RWPE1 (cell line): Measurements from ENCODE around the gene NCAM1.

Source experiments
- CTCF ChIA-PET: fragments of 350-600 bp; sonication (Branson Sonifier 250); formaldehyde crosslinking; extraction: SDS; loops from one replicate; lab custom pipeline; 2021; lab: Yijun Ruan, JAX
- POLR2A ChIA-PET: fragments of 400-600 bp; formaldehyde crosslinking; extraction: SDS; loops from one replicate; lab custom pipeline; 2020; ENCODE audit warnings: antibody characterized with exemption; ENCODE audit not compliant: low non-redundant PET; lab: Yijun Ruan, JAX
- DNase-seq: peaks from one replicate; pipeline ENCODE4 v3.0.0; 2012; ENCODE audit warnings: low spot score
- H3K27ac ChIP-seq: fragments of 450-650 bp; 2 replicates; pipeline ENCODE4 v1.5.1; 2017
- TF ChIP-seq, protein P1 (sequence below): fragments of 450-650 bp; conservative IDR thresholded peaks from 2 replicates; pipeline ENCODE4 v1.5.1; 2017; ENCODE audit warnings: low read depth, mild to moderate bottlenecking

Gene NCAM1

DNA sequence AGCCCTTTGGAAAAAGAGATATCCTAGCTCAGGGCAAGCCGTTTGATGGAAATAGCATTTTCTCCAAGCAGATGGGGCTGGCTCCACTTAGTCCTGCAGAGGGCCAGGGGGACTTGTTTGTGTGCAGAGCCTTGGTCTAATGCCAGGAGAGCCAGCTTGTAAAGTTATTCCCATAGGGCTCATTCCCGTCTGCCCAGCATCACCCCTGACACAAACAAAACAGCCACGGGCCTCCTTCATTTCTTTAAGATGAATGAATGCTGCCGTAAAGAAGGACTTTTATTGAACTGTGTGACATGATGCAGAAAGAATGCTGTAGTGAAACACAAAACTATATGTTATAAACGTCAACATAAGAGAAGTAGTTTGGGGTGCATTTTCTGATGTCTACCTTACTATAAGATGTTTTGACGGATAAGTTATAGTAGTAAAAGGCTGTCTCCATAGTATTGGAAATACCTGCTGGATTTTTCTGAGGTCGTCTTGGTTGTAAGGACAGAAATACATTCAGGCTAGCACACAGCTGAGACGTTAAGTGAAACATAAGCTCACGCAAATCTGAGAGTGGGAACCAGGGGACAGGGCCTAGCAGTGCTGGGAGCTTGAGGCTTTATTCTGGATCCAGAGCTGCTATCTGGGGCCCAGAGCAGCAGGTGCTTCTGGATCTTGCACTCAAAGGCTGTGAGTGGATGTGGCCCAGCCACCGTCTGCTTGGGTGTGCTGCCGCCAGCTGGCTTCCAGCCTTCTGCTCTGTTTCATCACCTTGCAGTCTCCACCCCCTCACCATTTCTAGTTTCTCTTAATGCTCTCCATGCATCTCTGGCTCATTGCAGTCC lies 53.3 kb downstream of the NCAM1 start:
- CTCF ChIA-PET: no interaction called here
- DNase-seq: no peak
- peak overlapping the region; percentile 6; the same call in 1 of the 2 replicates for H3K27ac ChIP-seq
- TF ChIP-seq, protein P1, sequence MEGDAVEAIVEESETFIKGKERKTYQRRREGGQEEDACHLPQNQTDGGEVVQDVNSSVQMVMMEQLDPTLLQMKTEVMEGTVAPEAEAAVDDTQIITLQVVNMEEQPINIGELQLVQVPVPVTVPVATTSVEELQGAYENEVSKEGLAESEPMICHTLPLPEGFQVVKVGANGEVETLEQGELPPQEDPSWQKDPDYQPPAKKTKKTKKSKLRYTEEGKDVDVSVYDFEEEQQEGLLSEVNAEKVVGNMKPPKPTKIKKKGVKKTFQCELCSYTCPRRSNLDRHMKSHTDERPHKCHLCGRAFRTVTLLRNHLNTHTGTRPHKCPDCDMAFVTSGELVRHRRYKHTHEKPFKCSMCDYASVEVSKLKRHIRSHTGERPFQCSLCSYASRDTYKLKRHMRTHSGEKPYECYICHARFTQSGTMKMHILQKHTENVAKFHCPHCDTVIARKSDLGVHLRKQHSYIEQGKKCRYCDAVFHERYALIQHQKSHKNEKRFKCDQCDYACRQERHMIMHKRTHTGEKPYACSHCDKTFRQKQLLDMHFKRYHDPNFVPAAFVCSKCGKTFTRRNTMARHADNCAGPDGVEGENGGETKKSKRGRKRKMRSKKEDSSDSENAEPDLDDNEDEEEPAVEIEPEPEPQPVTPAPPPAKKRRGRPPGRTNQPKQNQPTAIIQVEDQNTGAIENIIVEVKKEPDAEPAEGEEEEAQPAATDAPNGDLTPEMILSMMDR: no peak
- POLR2A ChIA-PET: no interaction called here

DNA sequence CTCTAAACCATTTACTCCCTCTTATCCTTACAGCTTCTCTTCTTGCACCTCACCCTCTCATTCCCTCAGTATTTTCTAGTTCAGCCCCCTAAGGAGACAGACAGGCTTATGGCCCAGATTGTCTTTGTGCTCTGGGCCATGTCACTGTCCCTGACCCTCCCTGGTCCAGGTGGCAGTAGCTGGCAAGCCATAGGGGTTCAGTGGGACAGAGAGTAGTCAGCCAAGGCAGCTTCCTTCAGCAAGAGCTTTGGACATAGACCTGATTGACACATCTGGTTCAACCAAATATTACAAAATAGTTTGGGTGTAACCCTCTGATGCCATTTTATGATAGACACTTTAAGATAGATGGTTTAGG lies 53.9 kb downstream of the NCAM1 start:
- no peak for DNase-seq
- ChIA-PET CTCF (interaction anchor here (0.7 kb wide), 1 partner anchor 9 kb away, joined by 3 read pairs; no protein-coding TSS in a partner anchor), POLR2A (no interaction called here)
- TF ChIP-seq, protein P1: no peak
- peak overlapping the region; percentile 6; the same call in 1 of the 2 replicates for H3K27ac ChIP-seq

DNA sequence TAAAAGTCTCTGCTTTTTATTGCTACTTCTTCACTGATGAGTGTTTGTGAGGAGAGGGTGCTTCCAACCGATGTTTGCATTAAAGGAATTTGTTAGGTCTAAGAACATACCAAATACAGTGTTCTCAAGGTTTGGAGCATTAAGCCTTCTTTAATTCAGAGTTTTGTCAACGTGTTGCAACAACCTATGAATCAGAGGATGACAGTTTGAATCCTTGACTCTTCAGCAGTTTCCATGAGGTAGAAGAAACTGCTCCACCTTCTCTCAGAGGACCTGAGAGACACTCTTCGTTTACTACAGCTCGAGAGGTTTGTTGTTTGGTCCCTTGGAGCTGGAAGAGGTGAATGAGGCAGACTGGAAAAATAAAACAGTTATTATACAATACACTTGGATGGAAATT lies 55.7 kb downstream of the NCAM1 start:
- ChIA-PET CTCF (no interaction called here), POLR2A (no interaction called here)
- TF ChIP-seq, protein P1: no peak
- DNase-seq: no peak
- no peak overlapping the region for H3K27ac ChIP-seq

DNA sequence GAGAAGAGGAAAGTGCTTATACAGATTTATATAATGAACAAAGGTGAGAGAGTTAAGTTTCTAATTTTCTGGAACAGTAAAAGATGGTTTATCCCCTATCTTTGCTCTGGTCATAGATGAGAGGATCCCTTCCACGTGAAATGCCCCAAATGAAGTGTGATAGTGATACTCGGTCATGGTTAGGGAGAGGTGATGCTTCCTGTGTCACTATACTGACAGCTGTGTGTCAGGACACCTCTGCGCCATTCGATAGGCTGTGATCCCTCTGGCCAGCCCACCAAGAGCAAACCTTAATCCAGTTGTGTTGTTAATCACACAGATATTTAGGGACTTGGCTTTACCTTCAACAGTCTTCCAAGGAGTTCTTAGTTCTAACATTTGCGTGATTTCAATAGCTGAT lies 57.7 kb downstream of the NCAM1 start:
- CTCF ChIA-PET: no interaction called here

DNA sequence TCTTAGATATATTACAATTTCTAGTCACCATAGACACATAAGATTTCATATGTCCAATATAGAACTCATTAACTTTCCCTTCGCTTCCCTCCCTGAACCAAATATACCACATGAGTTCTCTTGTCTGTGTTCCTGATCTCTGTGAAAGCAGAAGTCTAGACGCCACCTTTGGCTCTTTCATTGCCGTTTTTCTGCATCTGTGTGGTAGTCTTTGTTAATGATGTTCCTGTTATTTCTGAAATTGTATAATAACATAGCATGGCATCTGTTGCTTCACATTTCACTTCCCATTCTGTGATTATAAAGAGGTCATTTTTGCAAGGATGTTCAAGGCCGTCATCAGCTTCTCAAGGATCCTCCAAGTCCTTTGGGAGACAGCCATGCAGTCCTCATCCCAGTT lies 58.5 kb downstream of the NCAM1 start:
- H3K27ac ChIP-seq: no peak overlapping the region
- TF ChIP-seq, protein P1: no peak
- DNase-seq: no peak
- ChIA-PET POLR2A (no interaction called here), CTCF (no interaction called here)

More for the DNA sequence above, 57.7 kb downstream of the NCAM1 start:
- TF ChIP-seq, protein P1: no peak
- POLR2A ChIA-PET: no interaction called here
- no peak overlapping the region for H3K27ac ChIP-seq
- no peak for DNase-seq

DNA sequence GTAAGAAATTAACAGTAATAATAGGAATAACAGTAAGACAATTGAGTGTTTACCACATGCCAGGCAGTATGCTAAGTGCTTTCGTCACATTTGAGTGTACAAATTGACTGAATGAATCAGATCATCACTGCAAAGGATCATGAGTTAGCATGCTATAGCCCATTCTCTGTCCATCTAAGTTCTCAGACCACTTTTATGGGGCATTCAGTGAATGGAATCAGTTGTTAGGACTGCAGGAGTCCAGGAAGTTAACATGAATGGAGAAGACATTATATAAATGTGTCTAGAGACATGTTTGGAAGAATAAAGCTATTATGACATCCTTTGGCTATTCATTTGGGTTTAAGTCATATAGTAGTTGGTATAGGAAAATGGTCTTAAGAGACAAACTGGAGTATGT lies 59.9 kb downstream of the NCAM1 start:
- POLR2A ChIA-PET: no interaction called here

More for the DNA sequence above, 59.9 kb downstream of the NCAM1 start:
- no peak overlapping the region for H3K27ac ChIP-seq
- CTCF ChIA-PET: no interaction called here
- TF ChIP-seq, protein P1: no peak
- no peak for DNase-seq
